NCI-H2196 (cell line): ENCODE data around the gene SKI.
"Not testable (repeated sequence)": the region's sequence is repeated elsewhere in the genome, so short reads cannot be mapped to it uniquely, and the experiment has no call there.

Experiments
- DNase-seq: peaks from one replicate; lab custom pipeline; 2025; ENCODE audit not compliant: unreplicated experiment; lab: John Stamatoyannopoulos, UW

SKI gene

DNA sequence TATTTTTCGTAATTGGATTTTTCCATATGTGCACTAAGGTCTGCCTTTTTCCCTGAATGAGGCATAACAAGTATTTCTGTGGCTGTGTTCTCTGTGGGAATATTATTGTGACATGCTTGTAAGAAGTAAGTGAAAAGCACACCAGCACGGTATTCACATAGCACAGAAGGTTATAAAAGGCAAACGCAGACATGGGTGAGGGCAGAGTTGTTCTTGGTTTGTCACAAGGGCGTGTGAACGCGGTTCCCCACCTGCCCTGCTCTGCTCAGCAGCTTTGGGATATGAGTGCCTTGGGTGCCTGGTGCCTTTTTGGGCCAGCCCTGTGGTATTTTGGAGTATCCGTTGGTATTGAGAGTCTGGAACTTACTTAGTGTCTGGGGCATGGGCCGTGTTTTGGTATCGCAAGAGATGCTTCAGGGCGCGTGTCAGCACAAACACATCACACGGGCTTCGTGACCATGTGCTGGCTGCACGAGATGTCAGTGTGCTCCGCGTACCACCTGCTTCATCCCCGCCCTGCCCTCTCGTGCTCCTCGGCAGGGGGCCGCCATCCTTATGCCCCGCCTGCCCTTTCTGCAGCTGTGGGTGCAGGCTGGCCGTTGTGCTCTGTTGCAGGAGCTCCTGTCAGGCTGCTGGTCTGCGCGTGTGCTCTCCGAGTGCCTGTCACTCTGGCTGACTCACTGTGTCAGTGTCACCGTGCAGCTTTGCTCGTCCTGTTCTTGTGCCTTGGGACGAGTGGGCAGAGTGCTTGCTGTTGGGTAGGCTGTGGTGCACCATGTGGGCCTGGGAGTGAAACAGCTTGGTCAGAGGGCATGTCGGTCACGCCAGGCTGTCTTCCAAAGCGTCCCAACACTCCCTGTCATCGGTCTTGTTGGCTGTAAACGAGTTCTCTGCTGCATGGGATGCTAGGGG is 15.0 kb downstream of the SKI start:
- DNase-seq: no peak

DNA sequence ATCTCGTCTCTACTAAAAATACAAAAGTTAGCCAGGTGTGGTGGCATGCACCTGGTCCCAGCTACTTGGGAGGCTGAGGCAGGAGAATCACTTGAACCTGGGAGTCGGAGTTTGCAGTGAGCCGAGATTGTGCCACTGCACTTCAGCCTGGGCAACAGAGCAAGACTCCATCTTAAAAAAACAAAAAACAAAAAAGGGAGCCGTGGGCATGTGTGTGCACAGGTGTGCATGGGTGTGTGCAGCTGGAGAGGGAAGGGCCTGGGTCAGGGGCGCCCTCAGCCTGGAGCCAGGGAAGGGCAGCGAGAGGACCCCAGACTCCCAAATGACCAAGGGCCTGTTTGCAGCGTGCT is 18.9 kb downstream of the SKI start:
- not testable (repeated sequence) for DNase-seq

DNA sequence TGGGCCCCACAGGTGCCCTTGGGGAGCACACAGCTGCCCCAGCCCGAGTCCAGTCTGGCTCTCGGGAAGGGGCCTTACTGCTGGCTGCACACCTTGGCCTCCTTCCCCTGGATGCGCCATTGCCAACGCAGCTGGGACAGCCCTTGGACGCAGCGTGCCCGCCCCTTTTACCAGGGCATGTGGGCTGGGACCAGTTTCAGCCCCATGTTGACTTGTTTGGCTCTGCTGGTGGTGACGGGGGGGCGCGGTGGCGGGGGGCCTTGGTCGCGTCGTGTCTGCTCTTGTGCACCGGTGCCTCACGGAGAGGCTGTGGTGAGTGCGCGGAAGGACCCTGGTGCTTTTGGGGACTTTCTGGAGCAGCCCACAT is 19.6 kb downstream of the SKI start:
- DNase-seq: no peak

DNA sequence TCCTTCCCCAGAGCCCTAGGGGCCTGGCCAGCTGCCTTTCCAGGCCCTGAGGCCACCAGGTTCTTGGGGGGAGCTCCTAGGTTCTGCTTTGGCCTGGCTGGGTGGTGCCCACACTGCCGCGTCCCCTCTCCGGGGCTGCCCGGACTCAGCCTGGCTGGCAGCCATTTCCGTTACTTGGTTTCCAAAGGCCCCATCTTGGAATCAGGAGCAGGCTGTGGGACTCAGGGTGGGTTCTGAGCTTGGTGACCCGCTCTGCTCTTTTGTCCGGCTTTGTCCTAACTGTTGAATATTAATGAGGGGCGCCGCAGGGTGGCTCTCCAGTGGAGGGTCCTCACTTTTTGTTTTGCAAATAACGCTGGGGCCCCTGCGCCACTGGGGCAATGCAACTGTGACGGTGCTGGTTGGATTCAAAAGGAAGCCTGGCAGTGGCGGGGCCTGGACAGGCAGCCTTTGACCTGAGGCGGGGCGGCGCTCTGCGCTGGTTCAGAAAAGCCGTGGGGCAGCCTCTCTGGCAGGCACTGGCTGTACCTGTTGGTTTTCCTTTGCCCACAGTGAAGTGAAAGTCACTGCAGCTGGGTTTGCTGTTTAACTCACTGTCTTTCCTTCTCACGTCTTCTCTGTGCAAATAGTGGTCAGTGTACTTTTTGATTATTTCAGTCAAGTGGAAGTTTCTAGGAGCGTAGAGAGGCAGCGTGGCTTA is 20.2 kb downstream of the SKI start:
- DNase-seq: no peak

DNA sequence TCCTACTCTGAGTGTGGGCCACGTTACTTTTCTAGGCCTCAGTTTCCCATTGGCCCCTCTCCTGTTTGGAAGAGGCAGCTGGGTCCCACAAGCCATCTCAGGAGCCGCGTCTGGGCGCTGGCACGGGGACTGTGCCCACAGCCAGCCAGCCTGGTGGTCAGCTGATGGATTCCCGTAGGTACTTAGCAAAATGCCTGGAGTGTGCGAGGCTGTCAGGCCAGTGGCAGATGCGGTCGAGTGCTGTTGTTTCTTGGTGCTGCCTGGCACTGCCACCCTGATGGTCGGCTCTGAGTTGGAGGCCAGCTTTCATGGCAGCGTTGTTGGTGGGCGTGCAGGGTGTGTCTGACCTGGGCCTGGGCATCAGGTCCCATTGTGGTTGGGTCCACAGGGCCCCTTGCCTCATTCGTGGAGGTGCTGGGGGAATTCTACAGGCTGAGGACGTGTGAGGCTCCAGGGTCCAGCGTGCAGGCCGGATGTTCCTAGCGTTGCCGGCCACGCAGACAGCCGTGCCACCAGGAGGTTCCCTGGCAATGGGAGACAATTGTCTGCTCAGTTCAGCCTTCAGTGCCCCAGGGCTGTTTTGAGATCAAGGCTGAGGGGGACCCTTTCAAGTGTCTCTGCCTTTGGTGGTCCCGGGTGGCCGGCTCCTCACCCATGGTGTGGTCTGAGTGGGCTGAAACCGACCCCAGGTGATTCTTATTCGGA is 20.9 kb downstream of the SKI start:
- DNase-seq: no peak

DNA sequence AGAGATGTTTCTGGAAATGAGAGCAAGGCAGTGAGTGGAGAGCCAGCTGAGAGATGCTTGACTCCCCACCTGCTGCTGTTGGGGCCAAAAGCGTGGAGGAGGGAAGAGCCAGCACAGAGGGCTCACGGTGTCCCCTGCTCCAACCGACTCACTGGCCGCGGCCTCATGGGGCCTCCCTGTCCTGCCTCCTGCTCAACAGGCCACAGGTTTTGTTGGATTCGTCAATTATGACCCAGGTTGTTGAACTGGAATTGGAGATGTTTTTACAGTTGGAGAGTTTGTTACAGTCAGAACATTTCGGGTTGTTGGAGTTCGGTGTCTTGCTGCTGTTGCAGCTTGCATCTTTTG is 21.4 kb downstream of the SKI start:
- DNase-seq: no peak

DNA sequence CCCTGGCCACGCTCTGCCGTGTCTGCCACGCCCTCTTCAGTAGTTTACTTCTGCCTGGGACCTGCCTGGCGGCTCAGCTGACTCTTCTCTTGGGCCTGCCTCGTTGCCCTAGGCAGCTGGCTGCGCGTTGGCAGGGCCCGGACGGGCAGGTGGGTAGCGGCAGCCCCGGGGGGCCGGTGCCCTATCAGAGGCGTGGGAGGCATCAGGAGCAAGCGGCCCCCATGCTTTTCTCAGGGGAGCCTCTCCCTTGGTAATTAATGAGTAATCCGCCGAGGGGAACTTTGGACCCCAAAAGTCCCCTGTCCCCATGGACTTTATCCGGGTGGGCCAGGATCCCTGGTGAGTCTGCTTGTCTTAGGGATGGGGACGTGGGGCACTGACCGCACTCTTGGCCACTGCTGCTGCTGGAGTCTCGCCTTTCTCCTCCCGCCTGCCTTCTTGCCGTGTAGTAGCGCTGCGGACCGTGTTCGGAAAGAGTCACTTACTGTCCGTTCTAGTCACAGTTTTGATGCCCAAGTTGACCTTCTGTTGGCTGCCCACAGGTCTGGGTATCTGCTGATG is 22.7 kb downstream of the SKI start:
- no peak for DNase-seq

DNA sequence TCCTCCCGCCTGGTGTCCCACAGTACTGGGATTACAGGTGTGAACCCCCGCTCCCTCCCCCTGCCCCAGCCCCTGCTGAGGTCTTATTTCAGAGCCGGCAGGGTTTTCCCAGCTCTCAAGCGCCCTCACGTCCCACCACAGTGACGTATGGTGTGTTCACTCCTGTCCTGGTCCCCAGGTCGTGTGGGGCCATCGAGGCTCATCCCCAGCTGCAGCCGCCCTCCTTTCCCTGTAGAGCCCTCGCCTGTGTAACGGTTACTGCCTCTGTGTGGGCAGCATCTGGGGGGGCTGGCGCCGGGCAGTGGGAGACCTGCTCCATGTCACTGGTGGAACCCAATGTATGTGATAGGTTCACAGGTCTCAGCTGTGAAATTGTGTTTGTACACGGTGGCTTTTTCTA is 23.2 kb downstream of the SKI start:
- no peak for DNase-seq

DNA sequence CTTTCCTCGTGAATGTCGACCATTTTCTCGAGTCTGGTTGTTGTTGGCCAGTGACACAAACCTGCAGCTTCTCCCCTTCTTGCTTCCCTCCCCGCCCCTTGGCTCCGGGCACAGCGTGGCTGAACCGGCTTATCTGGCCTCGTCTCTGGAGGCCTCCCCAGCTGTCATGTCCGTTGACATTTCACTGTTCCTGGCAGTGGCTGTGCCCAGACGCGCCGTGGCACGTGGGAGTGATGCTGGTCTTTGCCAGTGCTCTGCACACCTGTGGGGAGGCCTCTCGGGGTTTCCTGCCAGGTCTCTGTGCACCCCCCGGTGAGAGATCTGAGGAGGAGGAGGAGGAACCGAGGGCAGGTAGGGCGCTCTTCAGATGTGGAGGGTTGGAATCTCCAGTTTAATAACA is 23.7 kb downstream of the SKI start:
- DNase-seq: no peak

DNA sequence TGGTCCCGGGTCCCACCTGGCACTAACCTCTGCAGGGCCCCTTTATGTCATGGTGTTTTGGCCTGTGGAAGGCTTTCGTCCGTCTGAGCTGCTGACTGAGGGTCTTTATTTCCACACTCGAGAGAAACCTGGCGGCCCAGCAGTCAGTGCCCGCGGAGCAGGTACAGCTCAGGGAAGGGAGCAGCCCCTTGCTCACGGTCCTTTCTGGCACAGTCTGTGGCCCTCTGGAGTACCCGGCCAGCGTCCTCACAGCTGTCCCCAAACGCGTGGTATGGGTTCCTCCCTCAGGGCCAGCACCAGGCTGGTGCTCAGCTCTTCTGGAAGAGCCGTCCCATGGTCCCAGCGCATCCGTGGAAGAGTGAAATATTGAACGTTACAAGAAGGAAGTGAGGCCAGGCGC is 24.3 kb downstream of the SKI start:
- DNase-seq: no peak

DNA sequence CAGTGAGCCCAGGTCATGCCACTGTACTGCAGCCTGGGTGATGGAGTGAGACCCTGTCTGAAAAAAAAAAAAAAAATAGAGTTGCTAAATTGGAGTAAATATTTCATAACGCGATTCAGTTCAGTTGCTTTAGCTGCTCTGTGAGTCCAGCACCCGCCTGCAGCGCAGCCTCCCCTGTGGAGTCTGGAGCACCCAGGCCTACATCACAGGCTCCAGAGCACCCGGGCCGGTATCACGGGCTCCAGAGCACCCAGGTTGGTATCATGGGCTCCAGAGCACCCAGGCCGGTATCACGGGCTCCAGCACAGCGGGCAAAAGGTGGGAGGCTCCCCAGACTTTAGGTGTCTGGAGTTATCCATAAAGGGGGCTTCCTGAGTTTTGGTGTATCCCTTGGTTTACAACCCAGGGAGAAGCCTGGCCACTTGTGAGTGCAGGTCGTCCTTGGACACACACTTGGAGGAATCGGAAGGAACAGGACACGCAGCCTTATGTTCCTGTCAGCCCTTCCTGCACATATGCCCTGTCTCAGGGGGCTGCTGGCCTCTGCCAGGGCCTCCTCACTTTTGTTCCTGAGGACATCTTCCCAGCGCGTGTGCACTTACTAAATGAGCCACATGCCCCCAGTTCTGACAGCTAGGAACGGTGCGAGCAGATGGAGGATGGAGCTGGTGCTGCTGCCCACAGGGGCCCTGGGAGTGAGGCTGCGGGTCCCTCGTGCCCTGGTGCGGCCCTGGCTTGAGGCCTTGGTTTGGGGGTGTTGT is 25.1 kb downstream of the SKI start:
- DNase-seq: no peak

DNA sequence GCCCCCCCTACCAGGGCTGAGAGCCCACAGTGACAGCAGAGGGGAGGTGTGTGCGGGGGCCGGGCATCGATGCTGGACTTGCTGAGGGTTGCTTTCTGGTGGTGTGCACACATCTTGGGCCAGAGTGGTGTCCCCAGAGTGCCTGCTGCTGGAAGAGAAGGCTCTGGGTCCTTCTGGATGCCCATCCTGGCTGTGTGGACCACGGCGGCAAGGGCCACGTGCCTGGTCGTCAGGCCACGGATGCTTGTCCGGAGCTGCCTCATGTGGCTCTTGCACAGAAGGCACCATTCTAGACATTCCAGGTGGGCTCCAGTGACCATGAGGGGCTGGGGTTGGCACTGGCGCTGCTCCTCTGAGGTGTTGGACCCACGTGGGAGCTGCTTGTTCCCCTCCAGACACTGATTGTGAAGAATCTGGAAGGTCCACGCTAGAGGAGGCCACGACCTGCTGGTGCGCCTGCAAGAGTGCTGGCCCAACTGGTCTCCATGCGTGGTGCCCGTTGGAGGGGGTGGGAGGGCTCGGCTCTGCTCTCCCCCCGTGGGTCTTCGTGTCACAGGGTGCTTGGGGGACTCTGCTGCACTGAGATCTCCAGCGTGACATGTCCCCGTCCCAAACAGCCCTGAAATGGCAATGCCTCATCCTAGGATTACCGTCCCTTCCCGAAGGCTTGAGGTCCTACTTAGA is 25.8 kb downstream of the SKI start:
- no peak for DNase-seq

DNA sequence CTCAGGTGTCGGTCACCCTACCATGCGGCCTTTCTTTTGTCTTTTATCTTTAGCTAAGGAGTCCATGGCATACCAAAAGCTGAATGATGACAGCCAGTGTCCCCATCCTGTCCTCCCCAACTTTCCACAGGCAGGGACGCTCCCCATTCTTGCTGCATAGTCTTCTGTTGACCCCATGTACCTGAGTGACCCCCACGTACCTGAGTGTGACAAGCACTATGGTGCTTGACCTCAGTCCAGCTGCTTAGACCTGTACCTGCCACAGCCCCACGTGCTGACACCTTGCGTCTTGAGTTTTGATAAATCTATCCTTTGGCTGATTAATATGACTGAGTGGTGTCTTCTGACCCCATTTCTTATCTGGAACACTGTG is 26.9 kb downstream of the SKI start:
- DNase-seq: no peak

DNA sequence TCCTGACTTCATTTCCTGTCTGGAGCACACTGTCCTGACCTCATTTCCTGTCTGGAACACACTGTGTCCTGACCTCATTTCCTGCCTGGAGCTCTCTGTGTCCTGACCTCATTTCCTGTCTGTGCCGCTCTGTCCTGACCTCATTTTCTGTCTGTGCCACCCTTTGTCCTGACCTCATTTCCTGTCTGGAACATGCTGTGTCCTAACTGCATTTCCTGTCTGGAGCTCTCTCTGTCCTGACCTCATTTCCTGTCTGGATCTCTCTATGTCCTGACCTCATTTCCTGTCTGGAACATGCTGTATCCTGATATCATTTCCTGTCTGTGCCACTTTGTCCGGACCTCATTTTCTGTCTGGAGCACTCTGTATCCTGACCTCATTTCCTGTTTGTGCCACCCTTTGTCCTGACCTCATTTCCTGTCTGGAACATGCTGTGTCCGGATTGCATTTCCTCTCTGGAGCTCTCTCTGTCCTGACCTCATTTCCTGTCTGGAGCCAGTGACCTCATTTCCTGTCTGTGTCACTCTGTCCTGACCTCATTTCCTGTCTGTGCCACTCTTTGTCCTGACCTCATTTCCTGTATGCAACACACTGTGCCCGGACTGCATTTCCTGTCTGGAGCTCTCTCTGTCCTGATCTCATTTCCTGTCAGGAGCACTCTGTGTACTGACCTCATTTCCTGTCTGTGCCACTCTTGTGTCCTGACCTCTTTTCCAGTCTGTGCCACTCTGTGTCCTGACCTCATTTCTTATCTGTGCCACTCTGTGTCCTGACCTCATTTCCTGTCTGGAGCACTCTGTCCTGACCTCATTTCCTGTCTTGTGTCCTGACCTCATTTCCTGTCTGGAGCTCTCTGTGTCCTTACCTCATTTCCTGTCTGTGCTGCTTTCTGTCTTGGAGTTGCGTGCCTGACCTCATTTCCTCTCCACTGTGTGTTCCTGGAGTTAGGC is 27.6 kb downstream of the SKI start:
- peak; percentile 62 for DNase-seq

DNA sequence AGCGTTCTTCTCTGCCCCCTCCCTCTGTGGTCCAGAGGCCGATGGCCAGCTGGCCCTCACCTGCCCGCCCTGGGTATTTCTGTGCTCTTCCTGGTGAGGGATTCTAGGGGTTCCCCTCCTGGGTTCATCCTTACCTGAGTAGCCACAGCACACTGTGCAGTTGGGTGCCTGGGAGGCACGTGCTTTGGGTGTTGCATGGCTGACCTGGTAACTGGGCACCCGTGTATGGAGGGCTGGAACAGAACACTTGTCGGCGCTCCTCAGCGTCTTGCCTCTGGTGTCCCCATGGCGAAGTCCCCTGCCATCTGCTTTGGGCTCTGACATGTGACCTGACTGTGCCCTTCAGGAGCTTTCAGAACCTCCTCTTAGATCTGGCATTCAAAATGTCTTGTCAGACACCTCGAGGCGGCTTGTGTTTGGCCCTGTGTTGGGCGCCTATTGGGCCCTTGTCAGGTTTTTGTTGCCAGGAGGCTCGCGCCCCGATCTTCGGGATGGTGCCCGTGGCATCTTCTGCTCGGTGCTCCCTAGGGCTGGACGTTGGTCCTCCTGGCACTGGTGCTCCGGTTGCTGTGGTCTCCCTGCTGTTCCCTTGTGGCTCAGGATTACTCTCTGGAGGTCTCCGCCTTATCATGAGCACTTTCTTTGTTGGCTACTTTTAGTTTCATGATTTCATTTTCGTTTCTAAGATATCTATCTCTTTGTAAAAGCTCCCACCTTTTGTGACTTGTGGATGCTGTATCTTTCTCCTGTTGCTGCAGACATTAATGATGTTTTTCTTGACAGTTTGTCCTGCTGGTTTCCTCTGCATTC is 28.5 kb downstream of the SKI start:
- no peak for DNase-seq

DNA sequence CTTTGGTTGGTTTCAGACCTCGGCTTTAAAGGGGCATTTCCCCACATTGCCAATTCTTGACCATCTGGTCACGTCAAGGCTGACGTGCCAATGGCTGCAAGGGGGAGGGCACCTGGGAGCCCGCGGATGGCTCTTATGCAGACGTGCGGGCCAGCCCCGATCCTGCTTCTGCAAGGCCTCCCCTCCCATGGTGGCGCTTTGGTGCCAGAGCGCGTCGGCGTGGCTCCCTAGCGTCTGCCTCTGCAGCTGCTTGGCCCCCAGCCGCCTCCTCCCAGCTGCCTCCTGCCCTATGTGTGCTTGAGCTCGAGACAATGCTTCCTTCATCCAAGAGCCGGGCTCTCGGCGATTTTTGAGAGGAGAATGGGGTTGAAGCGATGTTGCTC is 29.1 kb downstream of the SKI start:
- no peak for DNase-seq

DNA sequence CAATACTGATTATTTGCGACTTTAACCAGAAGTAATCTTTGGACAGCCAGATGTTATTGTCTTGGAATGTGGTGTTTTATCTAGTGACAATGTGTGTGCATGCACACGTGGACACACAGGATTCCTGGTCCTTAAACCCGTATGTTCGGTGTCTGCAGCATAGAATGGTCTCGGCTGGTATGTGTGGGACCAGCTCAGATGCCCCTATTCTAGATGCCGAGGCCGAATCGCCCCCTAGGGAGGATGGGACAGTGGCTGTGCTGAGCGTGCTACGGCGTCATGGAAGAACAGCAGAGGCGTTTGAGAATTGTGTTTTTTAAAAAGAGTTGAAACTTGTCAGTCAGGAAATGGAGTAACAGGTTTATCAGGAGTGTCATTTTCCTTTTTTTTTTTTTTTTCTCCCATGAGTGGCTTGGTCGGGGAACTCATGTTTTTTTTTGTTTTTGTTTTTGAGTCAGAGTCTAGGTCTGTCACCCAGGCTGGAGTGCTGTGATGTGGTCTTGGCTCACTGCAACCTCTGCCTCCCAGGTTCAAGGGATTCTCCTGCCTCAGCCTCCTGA is 30.1 kb downstream of the SKI start:
- no peak for DNase-seq

DNA sequence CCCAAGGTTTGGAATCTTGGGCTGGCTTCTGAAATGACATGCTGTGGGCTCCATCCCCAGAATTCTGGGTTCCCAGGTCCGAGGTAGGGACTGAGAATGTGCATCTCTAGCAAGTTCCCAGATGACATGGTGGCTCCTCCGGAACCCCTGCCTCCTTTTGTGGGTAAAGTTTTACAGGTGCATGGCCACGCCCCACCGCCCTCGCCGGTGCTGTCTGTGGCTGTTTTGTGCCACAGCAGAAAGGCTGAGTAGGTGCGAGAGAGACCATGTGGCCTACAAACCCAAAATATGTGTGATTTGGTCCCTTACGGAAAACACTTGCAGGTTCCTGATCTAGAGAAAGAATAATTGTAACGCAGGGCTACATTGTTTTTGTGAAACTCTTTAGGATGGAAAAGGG is 30.9 kb downstream of the SKI start:
- DNase-seq: no peak
